HUES48 (cell line): ENCODE results near the gene MTFP1.
"Not testable (repeated sequence)": the region's sequence is repeated elsewhere in the genome, so short reads cannot be mapped to it uniquely, and the experiment has no call there.

Experiments used
- H3K27ac ChIP-seq: one replicate; pipeline ENCODE4 v1.7.0; 2013; ENCODE audit warnings: low read depth, low read length, inconsistent platforms
- H3K27me3 ChIP-seq: 2 replicates; pipeline ENCODE4 v1.6.1; 2013; ENCODE audit warnings: mild to moderate bottlenecking, low read length; ENCODE audit not compliant: control insufficient read depth, insufficient read depth
- H3K36me3 ChIP-seq: 2 replicates; pipeline ENCODE4 v1.6.1; 2013; ENCODE audit warnings: low read length; ENCODE audit not compliant: control insufficient read depth, insufficient read depth
- H3K4me1 ChIP-seq: 2 replicates; pipeline ENCODE4 v1.6.1; 2013; ENCODE audit warnings: mild to moderate bottlenecking, low read length; ENCODE audit not compliant: control insufficient read depth, insufficient read depth
- H3K4me3 ChIP-seq: 2 replicates; pipeline ENCODE4 v1.5.1; 2013; ENCODE audit warnings: mild to moderate bottlenecking, low read depth, low read length
- H3K9ac ChIP-seq: 2 replicates; pipeline ENCODE4 v1.6.1; 2013; ENCODE audit warnings: mild to moderate bottlenecking, low read depth, low read length, moderate library complexity
- H3K9me3 ChIP-seq: 2 replicates; pipeline ENCODE4 v1.6.1; 2013; ENCODE audit warnings: low read length; ENCODE audit not compliant: control insufficient read depth, insufficient read depth

Gene MTFP1

DNA sequence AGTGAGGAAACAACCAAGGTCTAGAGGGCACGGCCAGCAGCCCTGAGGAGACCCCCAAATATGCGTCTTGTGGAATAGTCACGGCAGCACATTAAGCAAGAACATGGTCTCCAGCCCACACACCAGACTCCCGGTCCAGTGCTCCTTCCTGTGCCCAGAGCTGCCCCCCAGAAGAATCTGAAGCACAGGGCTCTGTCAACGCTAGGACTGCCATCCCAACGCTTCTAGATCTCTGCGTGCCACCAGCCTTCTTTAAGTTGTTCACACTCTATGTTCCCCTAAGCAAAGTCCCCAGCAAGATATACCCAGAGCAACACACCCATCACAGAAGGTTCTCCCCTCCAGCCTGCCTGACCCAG is 32.3 kb upstream of the MTFP1 start:
- Histone ChIP-seq H3K4me3 (no peak overlapping the region), H3K4me1 (peaks cover 10% of the 10 kb centered on the region; the same call in 1 of the 2 replicates), H3K36me3 (no peaks in the 10 kb centered on the region), H3K27ac (peak overlapping the region; percentile 59), H3K27me3 (peaks cover 27% of the 10 kb centered on the region), H3K9ac (no peak overlapping the region), H3K9me3 (no peaks in the 10 kb centered on the region; the same call in 1 of the 2 replicates)

- peaks cover 10% of the 10 kb centered on the region; the same call in 1 of the 2 replicates for H3K4me1 ChIP-seq
- no peak overlapping the region for H3K27ac ChIP-seq
- no peaks in the 10 kb centered on the region; the same call in 1 of the 2 replicates for H3K9me3 ChIP-seq
- no peaks in the 10 kb centered on the region for H3K36me3 ChIP-seq
- H3K27me3 ChIP-seq, result peaks cover 33% of the 10 kb centered on the region
- no peak overlapping the region for H3K9ac ChIP-seq
- H3K4me3 ChIP-seq, result no peak overlapping the region
Measured at GRCh38 chr22:30393885-30394284, 31.7 kb upstream of the MTFP1 start.

- H3K9ac ChIP-seq, result no peak within 1 kb of the TSS
- peaks cover 11% of the 10 kb centered on the region; the same call in 1 of the 2 replicates for H3K4me1 ChIP-seq
- no peaks in the 10 kb centered on the region for H3K36me3 ChIP-seq
- peaks cover 33% of the 10 kb centered on the region for H3K27me3 ChIP-seq
- H3K27ac ChIP-seq, result no peak within 1 kb of the TSS
- peak within 1 kb of the TSS; percentile 67 for H3K4me3 ChIP-seq
- no peaks in the 10 kb centered on the region for H3K9me3 ChIP-seq
Measured at GRCh38 chr22:30396871-30397655, 28.5 kb upstream of the MTFP1 start, which contains the start of gene SEC14L2. Gene SEC14L2 (plus strand): TSS chr22:30397018. CDS start chr22:30397117, 99 bp downstream.

GRCh38 chr22:30397656-30398635 is 27.6 kb upstream of the MTFP1 start:
- peak overlapping the region; percentile 67 for H3K4me3 ChIP-seq
- no peaks in the 10 kb centered on the region for H3K36me3 ChIP-seq
- peaks cover 33% of the 10 kb centered on the region for H3K27me3 ChIP-seq
- H3K9ac ChIP-seq, result no peak overlapping the region
- H3K9me3 ChIP-seq, result no peaks in the 10 kb centered on the region
- peaks cover 10% of the 10 kb centered on the region; the same call in 1 of the 2 replicates for H3K4me1 ChIP-seq
- no peak overlapping the region for H3K27ac ChIP-seq

GRCh38 chr22:30398685-30399680 is 26.6 kb upstream of the MTFP1 start:
- Histone ChIP-seq H3K36me3 (no peaks in the 10 kb centered on the region), H3K4me1 (peaks cover 8% of the 10 kb centered on the region; the same call in 1 of the 2 replicates), H3K4me3 (no peak overlapping the region), H3K27ac (no peak overlapping the region), H3K9ac (no peak overlapping the region), H3K27me3 (peaks cover 33% of the 10 kb centered on the region), H3K9me3 (no peaks in the 10 kb centered on the region)

- Histone ChIP-seq H3K4me3 (no peak overlapping the region), H3K4me1 (peaks cover 8% of the 10 kb centered on the region; the same call in 1 of the 2 replicates), H3K27me3 (peaks cover 33% of the 10 kb centered on the region), H3K27ac (no peak overlapping the region), H3K36me3 (no peaks in the 10 kb centered on the region), H3K9ac (no peak overlapping the region), H3K9me3 (no peaks in the 10 kb centered on the region)
Measured at GRCh38 chr22:30399718-30400117, 25.9 kb upstream of the MTFP1 start.

GRCh38 chr22:30400159-30400558 is 25.4 kb upstream of the MTFP1 start:
- Histone ChIP-seq H3K4me1 (peaks cover 8% of the 10 kb centered on the region; the same call in 1 of the 2 replicates), H3K9me3 (no peaks in the 10 kb centered on the region), H3K36me3 (no peaks in the 10 kb centered on the region), H3K27ac (no peak overlapping the region), H3K9ac (no peak overlapping the region), H3K27me3 (peaks cover 33% of the 10 kb centered on the region), H3K4me3 (no peak overlapping the region)

DNA sequence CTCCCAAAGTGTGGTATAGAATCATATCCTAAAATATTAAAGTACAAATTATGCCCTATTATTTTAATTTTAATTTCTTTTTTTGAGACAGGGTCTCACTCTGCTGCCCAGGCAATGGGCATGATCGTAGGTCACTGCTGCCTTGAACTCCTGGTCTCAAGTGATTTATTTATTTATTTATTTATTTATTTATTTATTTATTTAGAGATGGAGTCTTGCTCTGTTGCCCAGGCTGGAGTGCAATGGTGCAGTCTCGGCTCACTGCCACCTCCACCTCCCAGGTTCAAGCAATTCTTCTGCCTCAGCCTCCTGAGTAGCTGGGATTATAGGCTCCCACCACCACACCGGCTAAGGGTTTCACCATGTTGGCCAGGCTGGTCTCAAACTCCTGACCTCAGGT is 24.5 kb upstream of the MTFP1 start:
- H3K4me3 ChIP-seq, H3K36me3 ChIP-seq, H3K27ac ChIP-seq, H3K9ac ChIP-seq, H3K9me3 ChIP-seq, H3K4me1 ChIP-seq: not testable (repeated sequence)
- H3K27me3 ChIP-seq, result peaks cover 28% of the 10 kb centered on the region

DNA sequence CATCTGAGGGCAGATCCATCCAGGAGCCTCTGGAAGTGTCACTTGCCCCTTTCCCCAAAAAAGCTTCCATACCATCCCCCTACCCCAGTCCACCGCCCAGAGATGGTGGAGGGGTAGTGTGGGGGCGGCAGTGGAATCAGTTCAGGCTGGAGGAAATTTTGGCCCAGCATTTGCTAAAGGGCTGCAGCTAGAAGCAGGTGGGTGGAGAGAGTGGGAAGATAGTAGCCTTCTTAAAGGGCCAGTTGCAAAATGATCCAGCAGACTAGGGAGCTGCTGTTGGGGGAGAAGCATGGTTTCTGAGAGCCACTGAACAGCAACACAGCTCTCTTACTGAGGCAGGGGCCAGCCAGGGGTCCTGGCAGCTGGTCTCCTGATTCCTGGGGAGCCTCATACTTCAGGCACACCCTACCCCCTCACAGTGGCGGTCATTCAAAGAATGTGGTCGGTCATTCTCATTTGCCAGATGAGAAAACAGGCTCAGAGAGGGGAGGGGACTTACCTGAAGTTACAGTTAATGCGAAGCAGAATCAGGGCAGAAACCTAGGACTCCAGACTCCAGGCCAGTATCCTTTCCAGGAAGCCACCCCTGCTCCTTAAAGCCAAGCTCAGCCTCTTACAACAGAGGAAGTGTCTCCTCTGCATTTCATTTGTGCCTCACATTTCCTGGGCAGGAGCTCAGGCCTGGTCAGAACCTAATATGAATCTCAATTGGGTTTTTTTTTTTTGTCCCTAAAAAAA is 23.4 kb upstream of the MTFP1 start:
- Histone ChIP-seq H3K36me3 (peaks cover 8% of the 10 kb centered on the region), H3K4me1 (peaks cover 8% of the 10 kb centered on the region; the same call in 1 of the 2 replicates), H3K9me3 (no peaks in the 10 kb centered on the region), H3K27me3 (peaks cover 17% of the 10 kb centered on the region), H3K4me3 (no peak overlapping the region), H3K9ac (no peak overlapping the region), H3K27ac (peak overlapping the region; percentile 68)

- H3K36me3 ChIP-seq, H3K9me3 ChIP-seq, H3K4me3 ChIP-seq, H3K9ac ChIP-seq, H3K27ac ChIP-seq, H3K4me1 ChIP-seq: not testable (repeated sequence)
- peaks cover 12% of the 10 kb centered on the region for H3K27me3 ChIP-seq
Measured at GRCh38 chr22:30402766-30403104, 22.8 kb upstream of the MTFP1 start.
